HG02623 (cell line): ENCODE data around the gene KLHDC10.
"Not testable (repeated sequence)": the region's sequence is repeated elsewhere in the genome, so short reads cannot be mapped to it uniquely, and the experiment has no call there.

Experiments used
- ATAC-seq: cut with Tn5 transposase; IDR thresholded peaks from one replicate; pipeline ENCODE4 v1.9.1; 2021; ENCODE audit warnings: moderate library complexity; ENCODE audit not compliant: unreplicated experiment

The KLHDC10 gene

GRCh38 chr7:130113887-130114286, 43.6 kb downstream of the KLHDC10 start:
- ATAC-seq = no peak

- no peak for ATAC-seq
These were observed 44.0 kb downstream of the KLHDC10 start for GRCh38 chr7:130114374-130114773.

GRCh38 chr7:130114776-130115175, 44.4 kb downstream of the KLHDC10 start:
- no peak for ATAC-seq

GRCh38 chr7:130118294-130118693, 48.0 kb downstream of the KLHDC10 start:
- no peak for ATAC-seq

- ATAC-seq = no peak
These were observed 48.5 kb downstream of the KLHDC10 start for GRCh38 chr7:130118801-130119200.

- no peak for ATAC-seq
These were observed 53.2 kb downstream of the KLHDC10 start for GRCh38 chr7:130123501-130123900.

- no peak for ATAC-seq
These were observed 54.4 kb downstream of the KLHDC10 start for GRCh38 chr7:130124711-130125110.

GRCh38 chr7:130126840-130127239, 56.5 kb downstream of the KLHDC10 start:
- not testable (repeated sequence) for ATAC-seq

- ATAC-seq = no peak
These were observed 57.1 kb downstream of the KLHDC10 start for GRCh38 chr7:130127404-130127803.

- no peak for ATAC-seq
These were observed 57.5 kb downstream of the KLHDC10 start for GRCh38 chr7:130127821-130128317.

GRCh38 chr7:130129011-130129411, 58.7 kb downstream of the KLHDC10 start:
- ATAC-seq = no peak

GRCh38 chr7:130131191-130131834, 61.0 kb downstream of the KLHDC10 start:
- no peak for ATAC-seq

- no peak for ATAC-seq
These were observed 61.9 kb downstream of the KLHDC10 start for GRCh38 chr7:130131964-130132875.

- ATAC-seq = no peak
These were observed 62.9 kb downstream of the KLHDC10 start for GRCh38 chr7:130133029-130133782.

- ATAC-seq = no peak
These were observed 63.8 kb downstream of the KLHDC10 start for GRCh38 chr7:130134106-130134636.

- no peak for ATAC-seq
These were observed 64.4 kb downstream of the KLHDC10 start for GRCh38 chr7:130134726-130135125.

GRCh38 chr7:130135208-130136205, 65.2 kb downstream of the KLHDC10 start:
- ATAC-seq = no peak

- ATAC-seq = no peak
These were observed 66.3 kb downstream of the KLHDC10 start for GRCh38 chr7:130136579-130137167.

GRCh38 chr7:130137207-130137606, 66.9 kb downstream of the KLHDC10 start:
- no peak for ATAC-seq
